Panc1 (cell line): ENCODE results near the gene SLC19A1.

Experiments
- POLR2AphosphoS5 ChIP-seq: IDR thresholded peaks from 2 replicates; pipeline ENCODE4 v1.6.1; 2012; ENCODE audit warnings: mild to moderate bottlenecking, low read depth, low read length, moderate library complexity
- SIN3A ChIP-seq: IDR thresholded peaks from 2 replicates; pipeline ENCODE4 v1.6.1; 2012; ENCODE audit warnings: low read depth, mild to moderate bottlenecking, low read length, moderate library complexity, borderline replicate concordance; ENCODE audit not compliant: insufficient read depth
- TF ChIP-seq, protein P1 (sequence below): fragments of 450-650 bp; IDR thresholded peaks from 2 replicates; pipeline ENCODE4 v1.5.1; 2017; ENCODE audit warnings: mild to moderate bottlenecking

DNA sequence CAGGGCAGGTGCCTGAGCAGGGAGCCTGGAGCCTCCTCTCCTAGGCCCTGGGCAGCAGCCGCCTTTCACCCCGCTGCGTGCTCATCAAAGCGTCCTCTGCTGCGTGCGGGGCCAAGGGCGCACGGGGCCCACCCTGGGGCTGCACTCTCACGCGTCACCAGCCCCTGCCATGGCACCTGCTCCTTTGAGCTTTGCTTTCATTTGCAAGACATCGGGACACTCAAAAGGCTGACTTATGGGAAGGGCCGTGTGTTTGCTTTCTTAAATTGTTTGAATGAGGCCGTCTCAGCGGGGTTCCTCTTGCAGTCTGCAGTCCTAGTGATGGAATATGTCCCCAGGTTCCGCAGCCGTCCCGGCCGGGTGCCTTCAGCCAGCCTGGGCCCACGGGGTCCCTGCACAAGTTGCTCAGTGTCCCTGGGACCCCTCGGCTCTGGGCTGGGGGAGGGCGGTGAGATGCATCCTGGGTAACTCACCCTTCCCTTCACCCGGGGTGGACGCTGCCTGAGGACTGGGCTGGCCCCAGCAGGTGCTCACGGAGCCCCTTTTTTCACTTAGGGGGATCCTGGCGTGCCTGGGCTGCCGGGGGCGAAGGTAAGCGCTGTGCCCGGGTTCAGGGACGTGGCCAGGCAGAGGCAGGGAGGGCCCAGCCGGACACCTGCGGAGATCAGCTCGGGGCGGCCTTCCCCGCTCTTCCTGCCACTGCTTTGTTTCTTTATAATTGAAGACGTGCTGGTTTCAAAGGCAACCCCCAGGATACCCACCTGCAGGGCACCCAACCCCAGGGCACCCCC lies 53.1 kb downstream of the SLC19A1 start:
- TF ChIP-seq, protein P1, sequence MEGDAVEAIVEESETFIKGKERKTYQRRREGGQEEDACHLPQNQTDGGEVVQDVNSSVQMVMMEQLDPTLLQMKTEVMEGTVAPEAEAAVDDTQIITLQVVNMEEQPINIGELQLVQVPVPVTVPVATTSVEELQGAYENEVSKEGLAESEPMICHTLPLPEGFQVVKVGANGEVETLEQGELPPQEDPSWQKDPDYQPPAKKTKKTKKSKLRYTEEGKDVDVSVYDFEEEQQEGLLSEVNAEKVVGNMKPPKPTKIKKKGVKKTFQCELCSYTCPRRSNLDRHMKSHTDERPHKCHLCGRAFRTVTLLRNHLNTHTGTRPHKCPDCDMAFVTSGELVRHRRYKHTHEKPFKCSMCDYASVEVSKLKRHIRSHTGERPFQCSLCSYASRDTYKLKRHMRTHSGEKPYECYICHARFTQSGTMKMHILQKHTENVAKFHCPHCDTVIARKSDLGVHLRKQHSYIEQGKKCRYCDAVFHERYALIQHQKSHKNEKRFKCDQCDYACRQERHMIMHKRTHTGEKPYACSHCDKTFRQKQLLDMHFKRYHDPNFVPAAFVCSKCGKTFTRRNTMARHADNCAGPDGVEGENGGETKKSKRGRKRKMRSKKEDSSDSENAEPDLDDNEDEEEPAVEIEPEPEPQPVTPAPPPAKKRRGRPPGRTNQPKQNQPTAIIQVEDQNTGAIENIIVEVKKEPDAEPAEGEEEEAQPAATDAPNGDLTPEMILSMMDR = no peak
- TF ChIP-seq POLR2AphosphoS5 (no peak), SIN3A (no peak)
